OCI-LY3 (cell line): ENCODE measurements around the gene TRRAP.

ENCODE experiments used
- EZH2phosphoT487 ChIP-seq: fragments of 200-600 bp; shearing (Covaris generic); IDR thresholded peaks from 2 replicates; pipeline ENCODE4 v1.6.1; 2018; ENCODE audit warnings: antibody characterized with exemption, mixed run types, low read depth
- TF ChIP-seq, protein P1 (sequence below): fragments of 200-600, 300-600 bp; sonication (generic); IDR thresholded peaks from 2 replicates; pipeline ENCODE4 v1.5.1; 2014; ENCODE audit warnings: antibody characterized with exemption, low read length, low read depth

DNA sequence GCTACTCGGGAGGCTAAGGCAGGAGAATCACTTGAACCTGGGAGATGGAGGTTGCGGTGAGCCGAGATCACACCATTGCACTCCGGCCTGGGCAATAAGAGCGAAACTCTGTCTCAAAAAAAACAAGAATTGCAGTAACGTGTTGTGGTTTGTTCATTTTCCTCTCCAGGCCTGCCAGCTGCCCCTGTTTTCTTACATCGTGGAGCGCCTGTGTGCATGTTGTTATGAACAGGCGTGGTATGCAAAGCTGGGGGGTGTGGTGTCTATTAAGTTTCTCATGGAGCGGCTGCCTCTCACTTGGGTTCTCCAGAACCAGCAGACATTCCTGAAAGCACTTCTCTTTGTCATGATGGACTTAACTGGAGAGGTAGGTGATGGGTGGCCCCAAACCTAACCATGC is 52.1 kb downstream of the TRRAP start:
- TF ChIP-seq, protein P1, sequence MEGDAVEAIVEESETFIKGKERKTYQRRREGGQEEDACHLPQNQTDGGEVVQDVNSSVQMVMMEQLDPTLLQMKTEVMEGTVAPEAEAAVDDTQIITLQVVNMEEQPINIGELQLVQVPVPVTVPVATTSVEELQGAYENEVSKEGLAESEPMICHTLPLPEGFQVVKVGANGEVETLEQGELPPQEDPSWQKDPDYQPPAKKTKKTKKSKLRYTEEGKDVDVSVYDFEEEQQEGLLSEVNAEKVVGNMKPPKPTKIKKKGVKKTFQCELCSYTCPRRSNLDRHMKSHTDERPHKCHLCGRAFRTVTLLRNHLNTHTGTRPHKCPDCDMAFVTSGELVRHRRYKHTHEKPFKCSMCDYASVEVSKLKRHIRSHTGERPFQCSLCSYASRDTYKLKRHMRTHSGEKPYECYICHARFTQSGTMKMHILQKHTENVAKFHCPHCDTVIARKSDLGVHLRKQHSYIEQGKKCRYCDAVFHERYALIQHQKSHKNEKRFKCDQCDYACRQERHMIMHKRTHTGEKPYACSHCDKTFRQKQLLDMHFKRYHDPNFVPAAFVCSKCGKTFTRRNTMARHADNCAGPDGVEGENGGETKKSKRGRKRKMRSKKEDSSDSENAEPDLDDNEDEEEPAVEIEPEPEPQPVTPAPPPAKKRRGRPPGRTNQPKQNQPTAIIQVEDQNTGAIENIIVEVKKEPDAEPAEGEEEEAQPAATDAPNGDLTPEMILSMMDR = no peak
- no peak for TF ChIP-seq EZH2phosphoT487
